Coronary artery (tissue), 2 donors: Measurements from ENCODE around the gene CALCOCO1.
"Not testable (repeated sequence)": the region's sequence is repeated elsewhere in the genome, so short reads cannot be mapped to it uniquely, and the experiment has no call there.

Experiments
- DNase-seq: peaks from one replicate; pipeline ENCODE4 v3.0.0-alpha.2; 2017; ENCODE audit warnings: low spot score
- H3K27ac ChIP-seq, 2 donors: fragments of 200-600 bp; sonication (generic); one replicate each; pipeline ENCODE4 v1.5.1; 2016 to 2019
- H3K4me3 ChIP-seq: fragments of 200-600 bp; sonication (generic); 2 replicates; pipeline ENCODE4 v1.5.1; 2016; ENCODE audit warnings: mild to moderate bottlenecking, moderate library complexity
- CTCF ChIP-seq: fragments of 200-600 bp; sonication (generic); IDR thresholded peaks from one replicate; pipeline ENCODE4 v1.5.1; 2019; ENCODE audit warnings: antibody characterized with exemption

The CALCOCO1 gene

GRCh38 chr12:53720946-53721345 is 6.3 kb downstream of the CALCOCO1 start:
- no peak for TF ChIP-seq CTCF
- H3K4me3 ChIP-seq, result no peak overlapping the region
- no peak for DNase-seq
- H3K27ac ChIP-seq, result no peak overlapping the region

GRCh38 chr12:53719649-53720048 is 7.6 kb downstream of the CALCOCO1 start:
- Histone ChIP-seq H3K4me3 (no peak overlapping the region), H3K27ac (no peak overlapping the region)
- no peak for TF ChIP-seq CTCF
- DNase-seq, result no peak

- H3K4me3 ChIP-seq, H3K27ac ChIP-seq, DNase-seq: not testable (repeated sequence)
Observed at GRCh38 chr12:53718567-53718966, 8.7 kb downstream of the CALCOCO1 start.

GRCh38 chr12:53717319-53717718 is 9.9 kb downstream of the CALCOCO1 start:
- Histone ChIP-seq H3K4me3 (no peak overlapping the region), H3K27ac (no peak overlapping the region)
- no peak for TF ChIP-seq CTCF
- no peak for DNase-seq

- Histone ChIP-seq H3K27ac (no peak overlapping the region), H3K4me3 (no peak overlapping the region)
- DNase-seq, result no peak
- TF ChIP-seq CTCF, result no peak
Observed at GRCh38 chr12:53714004-53714403, 13.2 kb downstream of the CALCOCO1 start.

- TF ChIP-seq CTCF, result no peak
- Histone ChIP-seq H3K27ac (no peak overlapping the region), H3K4me3 (no peak overlapping the region)
- DNase-seq, result peak; percentile 43
Observed at GRCh38 chr12:53713516-53713915, 13.7 kb downstream of the CALCOCO1 start.

GRCh38 chr12:53712059-53712643 is 15.1 kb downstream of the CALCOCO1 start:
- peak; percentile 50 for DNase-seq
- Histone ChIP-seq H3K4me3 (no peak overlapping the region), H3K27ac (no peak overlapping the region)
- no peak for TF ChIP-seq CTCF

GRCh38 chr12:53710091-53710490 is 17.2 kb downstream of the CALCOCO1 start:
- peak; percentile 33 for DNase-seq
- H3K4me3 ChIP-seq, result no peak overlapping the region
- H3K27ac ChIP-seq, result no peak overlapping the region
- no peak for TF ChIP-seq CTCF
